ENCODE measurements around the gene POLR3H.

The POLR3H gene

DNA sequence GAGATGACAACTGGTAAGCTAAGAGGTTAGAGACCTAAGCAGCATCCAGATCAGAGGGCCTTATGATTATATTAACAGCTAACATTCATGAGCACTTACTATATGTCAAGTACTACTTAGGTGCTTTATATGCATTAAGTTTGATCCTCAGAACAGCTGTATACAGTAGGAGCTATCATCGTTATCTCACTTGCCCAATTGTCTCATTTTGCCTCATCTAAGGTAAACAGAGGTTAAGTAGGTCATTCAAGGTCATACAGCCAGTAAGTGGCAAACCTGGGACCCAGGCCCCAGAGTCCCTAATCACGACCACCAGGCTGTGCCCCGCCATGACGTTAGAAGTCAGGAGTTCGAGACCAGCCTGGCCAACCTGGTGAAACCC is 4.6 kb upstream of the POLR3H start:
- Histone ChIP-seq H3K27me3 (replicated peaks; ENCODE audit: control insufficient read depth, insufficient read depth, low read length) (peaks cover 1% of the 10 kb centered on the region), H3K36me3 (ENCODE audit: control insufficient read depth, insufficient read depth, low read length) (no peaks in the 10 kb centered on the region), H3K4me3 (replicated peaks; ENCODE audit: low read depth, low read length) (no peak overlapping the region)
- no peak for DNase-seq (ENCODE audit: extremely low read depth, insufficient read length)
- TF ChIP-seq, protein P1, sequence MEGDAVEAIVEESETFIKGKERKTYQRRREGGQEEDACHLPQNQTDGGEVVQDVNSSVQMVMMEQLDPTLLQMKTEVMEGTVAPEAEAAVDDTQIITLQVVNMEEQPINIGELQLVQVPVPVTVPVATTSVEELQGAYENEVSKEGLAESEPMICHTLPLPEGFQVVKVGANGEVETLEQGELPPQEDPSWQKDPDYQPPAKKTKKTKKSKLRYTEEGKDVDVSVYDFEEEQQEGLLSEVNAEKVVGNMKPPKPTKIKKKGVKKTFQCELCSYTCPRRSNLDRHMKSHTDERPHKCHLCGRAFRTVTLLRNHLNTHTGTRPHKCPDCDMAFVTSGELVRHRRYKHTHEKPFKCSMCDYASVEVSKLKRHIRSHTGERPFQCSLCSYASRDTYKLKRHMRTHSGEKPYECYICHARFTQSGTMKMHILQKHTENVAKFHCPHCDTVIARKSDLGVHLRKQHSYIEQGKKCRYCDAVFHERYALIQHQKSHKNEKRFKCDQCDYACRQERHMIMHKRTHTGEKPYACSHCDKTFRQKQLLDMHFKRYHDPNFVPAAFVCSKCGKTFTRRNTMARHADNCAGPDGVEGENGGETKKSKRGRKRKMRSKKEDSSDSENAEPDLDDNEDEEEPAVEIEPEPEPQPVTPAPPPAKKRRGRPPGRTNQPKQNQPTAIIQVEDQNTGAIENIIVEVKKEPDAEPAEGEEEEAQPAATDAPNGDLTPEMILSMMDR (IDR thresholded peaks at IDR 0.05; ENCODE audit: insufficient read depth, low read length, poor library complexity, severe bottlenecking) = no peak

- Histone ChIP-seq H3K4me3 (replicated peaks; ENCODE audit: low read depth, low read length) (peak overlapping the region; percentile 99), H3K27me3 (replicated peaks; ENCODE audit: control insufficient read depth, insufficient read depth, low read length) (no peaks in the 10 kb centered on the region; the same call in 1 of the 2 replicates), H3K36me3 (ENCODE audit: control insufficient read depth, insufficient read depth, low read length) (peaks cover 8% of the 10 kb centered on the region)
- DNase-seq (ENCODE audit: extremely low read depth, insufficient read length) = no peak
- TF ChIP-seq, protein P1 (IDR thresholded peaks at IDR 0.05; ENCODE audit: insufficient read depth, low read length, poor library complexity, severe bottlenecking) = no peak
Observed at GRCh38 chr22:41544671-41545476, 604 bp upstream of the POLR3H start.

DNA sequence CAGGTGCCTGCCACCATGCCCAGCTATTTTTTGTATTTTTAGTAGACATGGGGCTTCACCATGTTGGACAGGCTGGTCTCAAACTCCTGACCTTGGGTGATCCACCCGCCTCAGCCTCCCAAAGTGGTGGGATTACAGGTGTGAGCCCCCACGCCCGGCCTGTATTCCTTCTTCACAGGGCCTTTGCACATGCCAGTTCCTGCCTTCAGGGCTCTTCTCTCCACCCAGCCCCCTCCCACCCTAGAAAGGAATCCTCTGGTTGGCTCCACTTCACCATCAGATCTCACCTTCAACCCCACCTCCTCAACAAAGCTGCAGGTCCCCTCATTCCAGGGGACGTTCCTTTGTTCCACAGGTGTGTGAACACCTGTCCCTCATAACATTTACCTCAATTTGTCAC is 2.0 kb downstream of the POLR3H start:
- H3K27me3 ChIP-seq (replicated peaks; ENCODE audit: control insufficient read depth, insufficient read depth, low read length) = no peaks in the 10 kb centered on the region
- peaks cover 11% of the 10 kb centered on the region for H3K36me3 ChIP-seq (ENCODE audit: control insufficient read depth, insufficient read depth, low read length)
- TF ChIP-seq, protein P1 (IDR thresholded peaks at IDR 0.05; ENCODE audit: insufficient read depth, low read length, poor library complexity, severe bottlenecking) = no peak
- DNase-seq (ENCODE audit: extremely low read depth, insufficient read length) = no peak
- peak overlapping the region; percentile 32; the same call in 1 of the 2 replicates for H3K4me3 ChIP-seq (replicated peaks; ENCODE audit: low read depth, low read length)

DNA sequence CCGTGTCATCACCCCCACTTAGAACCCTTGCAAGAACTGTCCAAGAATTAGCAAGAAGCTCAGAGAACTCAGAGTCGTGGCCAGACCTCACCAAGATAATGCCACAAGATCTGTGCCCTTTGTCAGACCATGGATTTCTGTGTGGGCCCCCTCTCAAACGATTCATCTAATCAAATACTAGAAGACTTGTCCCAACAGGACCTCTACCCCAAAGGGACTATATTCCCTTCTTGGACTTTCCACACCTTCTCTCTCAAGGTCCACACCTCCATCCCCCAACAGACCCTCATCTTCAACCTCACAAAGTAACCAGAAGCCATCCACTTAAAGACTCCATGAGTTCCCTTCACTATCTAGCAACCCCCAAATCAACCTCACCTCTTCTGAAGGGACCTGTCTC is 2.8 kb downstream of the POLR3H start:
- TF ChIP-seq, protein P1 (IDR thresholded peaks at IDR 0.05; ENCODE audit: insufficient read depth, low read length, poor library complexity, severe bottlenecking) = no peak
- H3K36me3 ChIP-seq (ENCODE audit: control insufficient read depth, insufficient read depth, low read length) = peaks cover 11% of the 10 kb centered on the region
- H3K27me3 ChIP-seq (replicated peaks; ENCODE audit: control insufficient read depth, insufficient read depth, low read length) = no peaks in the 10 kb centered on the region
- DNase-seq (ENCODE audit: extremely low read depth, insufficient read length) = no peak
- no peak overlapping the region for H3K4me3 ChIP-seq (replicated peaks; ENCODE audit: low read depth, low read length)

GRCh38 chr22:41540365-41540764 is 3.9 kb downstream of the POLR3H start:
- TF ChIP-seq, protein P1 (IDR thresholded peaks at IDR 0.05; ENCODE audit: insufficient read depth, low read length, poor library complexity, severe bottlenecking) = no peak
- Histone ChIP-seq H3K27me3 (replicated peaks; ENCODE audit: control insufficient read depth, insufficient read depth, low read length) (no peaks in the 10 kb centered on the region), H3K36me3 (ENCODE audit: control insufficient read depth, insufficient read depth, low read length) (peaks cover 11% of the 10 kb centered on the region), H3K4me3 (replicated peaks; ENCODE audit: low read depth, low read length) (no peak overlapping the region)
- DNase-seq (ENCODE audit: extremely low read depth, insufficient read length) = no peak
